BLaER1 (cell line): Measurements from ENCODE around the gene FRMPD4.

ENCODE experiments used
- H3K27ac ChIP-seq: shearing (Covaris generic); formaldehyde crosslinking; 2 replicates; pipeline ENCODE4 v1.8.1; 2022
- H3K27me3 ChIP-seq: shearing (Covaris generic); formaldehyde crosslinking; 2 replicates; pipeline ENCODE4 v1.8.1; 2022
- H3K36me3 ChIP-seq: shearing (Covaris generic); formaldehyde crosslinking; 2 replicates; pipeline ENCODE4 v1.8.1; 2022
- H3K4me1 ChIP-seq: shearing (Covaris generic); formaldehyde crosslinking; 2 replicates; pipeline ENCODE4 v1.8.1; 2022
- H3K4me2 ChIP-seq: shearing (Covaris generic); formaldehyde crosslinking; 2 replicates; pipeline ENCODE4 v1.8.1; 2022
- H3K4me3 ChIP-seq: shearing (Covaris generic); formaldehyde crosslinking; 2 replicates; pipeline ENCODE4 v1.8.1; 2022
- H3K9ac ChIP-seq: shearing (Covaris generic); formaldehyde crosslinking; 2 replicates; pipeline ENCODE4 v1.8.1; 2022
- H3K9me3 ChIP-seq: shearing (Covaris generic); formaldehyde crosslinking; 2 replicates; pipeline ENCODE4 v1.8.1; 2022
- H4K20me1 ChIP-seq: shearing (Covaris generic); formaldehyde crosslinking; 2 replicates; pipeline ENCODE4 v1.8.1; 2022
- Cebpa-rat ChIP-seq: shearing (Covaris generic); IDR thresholded peaks from 2 replicates; pipeline ENCODE4 v1.8.1; 2022

FRMPD4 gene

GRCh38 chrX:12441381-12442128 is 303.3 kb downstream of the FRMPD4 start:
- H3K4me3 ChIP-seq: no peak overlapping the region
- H3K27ac ChIP-seq: no peak overlapping the region
- H3K4me2 ChIP-seq: no peak overlapping the region

GRCh38 chrX:12443534-12444098 is 305.3 kb downstream of the FRMPD4 start:
- no peak overlapping the region for H3K4me3 ChIP-seq
- TF ChIP-seq Cebpa-rat: no peak
- no peak overlapping the region for H3K4me2 ChIP-seq
- no peak overlapping the region for H3K9ac ChIP-seq
- H4K20me1 ChIP-seq: peaks cover 16% of the 10 kb centered on the region; the same call in 1 of the 2 replicates
- no peaks in the 10 kb centered on the region for H3K36me3 ChIP-seq
- no peaks in the 10 kb centered on the region for H3K9me3 ChIP-seq
- H3K27ac ChIP-seq: no peak overlapping the region
- peaks cover 96% of the 10 kb centered on the region for H3K27me3 ChIP-seq
- no peaks in the 10 kb centered on the region for H3K4me1 ChIP-seq

More at GRCh38 chrX:12441381-12442128, 303.3 kb downstream of the FRMPD4 start:
- Histone ChIP-seq H3K4me1 (no peaks in the 10 kb centered on the region), H3K36me3 (no peaks in the 10 kb centered on the region), H3K9ac (no peak overlapping the region), H3K27me3 (peaks cover 93% of the 10 kb centered on the region), H4K20me1 (peaks cover 16% of the 10 kb centered on the region; the same call in 1 of the 2 replicates), H3K9me3 (no peaks in the 10 kb centered on the region)
- no peak for TF ChIP-seq Cebpa-rat

- H3K27ac ChIP-seq: no peak overlapping the region
- H3K4me2 ChIP-seq: no peak overlapping the region
- H3K9me3 ChIP-seq: no peaks in the 10 kb centered on the region
- no peak overlapping the region for H3K4me3 ChIP-seq
- H4K20me1 ChIP-seq: peaks cover 10% of the 10 kb centered on the region; the same call in 1 of the 2 replicates
- no peaks in the 10 kb centered on the region for H3K36me3 ChIP-seq
- H3K9ac ChIP-seq: no peak overlapping the region
- no peak for TF ChIP-seq Cebpa-rat
- H3K27me3 ChIP-seq: peaks cover 96% of the 10 kb centered on the region
- no peaks in the 10 kb centered on the region for H3K4me1 ChIP-seq
Observed at GRCh38 chrX:12446342-12447075, 308.2 kb downstream of the FRMPD4 start.

GRCh38 chrX:12447448-12448064 is 309.3 kb downstream of the FRMPD4 start:
- Histone ChIP-seq H3K36me3 (no peaks in the 10 kb centered on the region), H3K27ac (no peak overlapping the region), H3K4me1 (no peaks in the 10 kb centered on the region), H3K9me3 (no peaks in the 10 kb centered on the region), H4K20me1 (peaks cover 10% of the 10 kb centered on the region; the same call in 1 of the 2 replicates), H3K4me2 (no peak overlapping the region), H3K9ac (no peak overlapping the region), H3K4me3 (no peak overlapping the region), H3K27me3 (peaks cover 95% of the 10 kb centered on the region)
- TF ChIP-seq Cebpa-rat: no peak

- Histone ChIP-seq H3K27me3 (peaks cover 93% of the 10 kb centered on the region), H3K36me3 (no peaks in the 10 kb centered on the region), H3K9me3 (no peaks in the 10 kb centered on the region), H4K20me1 (no peaks in the 10 kb centered on the region), H3K27ac (no peak overlapping the region), H3K4me2 (no peak overlapping the region), H3K4me1 (no peaks in the 10 kb centered on the region), H3K9ac (no peak overlapping the region), H3K4me3 (no peak overlapping the region)
- no peak for TF ChIP-seq Cebpa-rat
Observed at GRCh38 chrX:12452268-12452667, 314.0 kb downstream of the FRMPD4 start.

- no peak overlapping the region for H3K4me3 ChIP-seq
- no peak overlapping the region for H3K4me2 ChIP-seq
- H3K9ac ChIP-seq: no peak overlapping the region
- peaks cover 67% of the 10 kb centered on the region for H3K27me3 ChIP-seq
- H3K27ac ChIP-seq: no peak overlapping the region
- no peaks in the 10 kb centered on the region for H3K4me1 ChIP-seq
- no peaks in the 10 kb centered on the region for H3K9me3 ChIP-seq
- 0 out of 2 replicates have a peak, but pooled peaks cover 8% of the 10 kb centered on the region for H4K20me1 ChIP-seq
- no peaks in the 10 kb centered on the region for H3K36me3 ChIP-seq
- TF ChIP-seq Cebpa-rat: no peak
Observed at GRCh38 chrX:12460929-12461328, 322.7 kb downstream of the FRMPD4 start.

GRCh38 chrX:12463052-12463451 is 324.8 kb downstream of the FRMPD4 start:
- Histone ChIP-seq H3K4me1 (no peaks in the 10 kb centered on the region), H3K4me3 (no peak overlapping the region), H3K9ac (no peak overlapping the region), H3K4me2 (no peak overlapping the region), H3K27ac (no peak overlapping the region), H3K27me3 (peaks cover 69% of the 10 kb centered on the region), H3K36me3 (no peaks in the 10 kb centered on the region), H3K9me3 (no peaks in the 10 kb centered on the region), H4K20me1 (peaks cover 6% of the 10 kb centered on the region; the same call in 1 of the 2 replicates)
- TF ChIP-seq Cebpa-rat: no peak

GRCh38 chrX:12463873-12464272 is 325.6 kb downstream of the FRMPD4 start:
- TF ChIP-seq Cebpa-rat: no peak
- no peak overlapping the region for H3K9ac ChIP-seq
- H3K36me3 ChIP-seq: no peaks in the 10 kb centered on the region
- no peaks in the 10 kb centered on the region for H3K9me3 ChIP-seq
- H3K4me3 ChIP-seq: no peak overlapping the region
- no peaks in the 10 kb centered on the region; the same call in 1 of the 2 replicates for H4K20me1 ChIP-seq
- no peak overlapping the region for H3K27ac ChIP-seq
- no peaks in the 10 kb centered on the region for H3K4me1 ChIP-seq
- H3K27me3 ChIP-seq: peaks cover 70% of the 10 kb centered on the region
- H3K4me2 ChIP-seq: no peak overlapping the region

GRCh38 chrX:12467321-12467720 is 329.0 kb downstream of the FRMPD4 start:
- TF ChIP-seq Cebpa-rat: no peak

More at GRCh38 chrX:12467321-12467720, 329.0 kb downstream of the FRMPD4 start:
- Histone ChIP-seq H3K9ac (no peak overlapping the region), H3K27ac (no peak overlapping the region), H3K4me2 (no peak overlapping the region), H3K36me3 (no peaks in the 10 kb centered on the region), H3K9me3 (no peaks in the 10 kb centered on the region), H3K27me3 (peaks cover 92% of the 10 kb centered on the region), H3K4me3 (no peak overlapping the region), H3K4me1 (no peaks in the 10 kb centered on the region), H4K20me1 (no peaks in the 10 kb centered on the region; the same call in 1 of the 2 replicates)
